AG09319 (cell line): ENCODE results near the gene C2CD3.
"Not testable (repeated sequence)": the region's sequence is repeated elsewhere in the genome, so short reads cannot be mapped to it uniquely, and the experiment has no call there.

Experiments
- DNase-seq: peaks from one replicate; pipeline ENCODE4 v3.0.0-alpha.2; 2010; ENCODE audit warnings: low read depth; ENCODE audit errors: extremely low read depth
- TF ChIP-seq, protein P1 (sequence below): IDR thresholded peaks from 2 replicates; pipeline ENCODE4 v1.5.1; 2011; ENCODE audit warnings: low read depth, mild to moderate bottlenecking, inconsistent platforms, low read length, moderate library complexity

Gene C2CD3

DNA sequence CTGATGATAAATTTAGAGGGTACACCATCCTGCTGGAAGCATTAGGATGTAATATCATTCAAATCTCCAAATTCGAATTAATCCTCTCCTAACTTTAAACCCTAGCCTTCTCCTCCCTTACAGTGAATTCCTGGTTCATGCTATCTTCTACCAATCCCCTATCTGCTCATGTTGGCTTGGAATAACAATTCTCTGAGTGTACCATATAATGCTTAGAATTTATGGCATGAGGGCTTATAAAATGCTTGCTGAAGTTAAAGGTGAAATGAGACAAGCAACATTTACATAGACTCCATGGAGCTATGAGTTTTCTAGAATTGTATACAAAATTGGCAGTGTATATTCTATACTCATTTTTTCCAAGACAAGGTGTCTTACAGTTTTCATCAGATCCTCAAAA, 79.3 kb downstream of the C2CD3 start:
- TF ChIP-seq, protein P1, sequence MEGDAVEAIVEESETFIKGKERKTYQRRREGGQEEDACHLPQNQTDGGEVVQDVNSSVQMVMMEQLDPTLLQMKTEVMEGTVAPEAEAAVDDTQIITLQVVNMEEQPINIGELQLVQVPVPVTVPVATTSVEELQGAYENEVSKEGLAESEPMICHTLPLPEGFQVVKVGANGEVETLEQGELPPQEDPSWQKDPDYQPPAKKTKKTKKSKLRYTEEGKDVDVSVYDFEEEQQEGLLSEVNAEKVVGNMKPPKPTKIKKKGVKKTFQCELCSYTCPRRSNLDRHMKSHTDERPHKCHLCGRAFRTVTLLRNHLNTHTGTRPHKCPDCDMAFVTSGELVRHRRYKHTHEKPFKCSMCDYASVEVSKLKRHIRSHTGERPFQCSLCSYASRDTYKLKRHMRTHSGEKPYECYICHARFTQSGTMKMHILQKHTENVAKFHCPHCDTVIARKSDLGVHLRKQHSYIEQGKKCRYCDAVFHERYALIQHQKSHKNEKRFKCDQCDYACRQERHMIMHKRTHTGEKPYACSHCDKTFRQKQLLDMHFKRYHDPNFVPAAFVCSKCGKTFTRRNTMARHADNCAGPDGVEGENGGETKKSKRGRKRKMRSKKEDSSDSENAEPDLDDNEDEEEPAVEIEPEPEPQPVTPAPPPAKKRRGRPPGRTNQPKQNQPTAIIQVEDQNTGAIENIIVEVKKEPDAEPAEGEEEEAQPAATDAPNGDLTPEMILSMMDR = no peak
- no peak for DNase-seq

DNA sequence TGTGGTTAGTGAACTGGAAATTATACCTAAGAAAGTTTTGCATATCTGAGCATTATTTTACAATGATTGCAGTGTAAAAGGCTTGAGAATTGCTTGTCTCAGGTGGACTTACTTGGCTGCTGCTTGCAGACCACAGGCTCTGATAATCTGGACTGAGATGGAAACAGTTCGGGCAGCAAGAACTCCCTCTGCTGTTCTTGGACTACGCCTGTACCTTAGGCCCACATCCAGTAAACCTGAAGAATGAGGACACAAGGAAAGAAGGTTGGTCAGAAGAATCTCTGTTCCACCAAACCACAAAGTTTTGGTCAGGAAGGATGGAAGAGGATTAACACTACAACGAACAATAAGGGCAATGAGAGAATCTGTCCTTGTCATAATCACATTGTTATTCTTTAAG, 80.1 kb downstream of the C2CD3 start:
- TF ChIP-seq, protein P1 = no peak; the same call in none of the 2 replicates
- no peak for DNase-seq

DNA sequence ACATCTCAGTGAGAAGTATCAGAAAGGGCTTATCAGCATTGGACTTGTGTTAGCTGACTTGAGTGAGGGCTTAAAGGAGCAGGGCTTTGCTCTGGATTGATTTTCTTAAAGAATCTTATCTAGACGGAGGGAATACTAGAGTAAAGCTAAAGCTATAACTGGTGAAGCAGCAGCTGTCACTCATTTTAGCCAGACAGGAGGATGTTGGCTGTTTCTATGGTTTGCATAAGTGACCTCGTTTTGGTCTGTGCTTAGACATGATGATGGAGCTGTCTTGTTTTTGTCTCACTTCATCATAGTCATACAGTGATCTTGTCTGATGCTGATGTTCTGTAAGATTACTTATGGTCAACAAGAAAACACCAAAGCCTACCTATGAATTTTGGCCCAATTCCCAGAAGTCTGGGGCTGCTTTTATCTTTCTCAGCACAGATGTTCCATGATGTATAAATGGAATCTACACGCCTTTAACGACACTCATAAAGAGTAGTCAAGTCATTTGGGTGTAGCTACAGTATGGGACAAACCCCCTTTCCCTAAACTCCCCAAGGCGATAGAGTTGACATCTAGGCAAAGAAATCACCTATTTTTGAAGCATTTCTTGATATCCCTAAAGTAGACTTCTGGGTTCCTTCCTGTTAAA, 84.4 kb downstream of the C2CD3 start:
- DNase-seq = no peak
- TF ChIP-seq, protein P1 = no peak

DNA sequence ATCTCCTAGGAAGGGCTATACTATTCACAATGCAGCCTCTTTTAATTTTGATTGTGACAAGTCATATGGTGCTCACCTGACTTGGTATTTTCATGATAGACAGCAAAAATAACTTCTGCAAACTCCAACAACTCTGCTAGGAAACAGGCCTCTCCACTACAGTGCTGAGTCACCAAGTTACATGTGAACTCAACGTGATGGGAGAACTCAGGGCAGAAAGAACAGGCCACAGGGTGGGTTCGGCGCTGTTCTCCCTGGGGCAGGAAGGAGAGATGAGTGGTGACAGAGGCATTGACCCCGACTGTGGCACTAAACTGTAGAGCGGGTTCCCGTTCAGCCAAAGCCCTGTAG, 85.3 kb downstream of the C2CD3 start:
- TF ChIP-seq, protein P1 = no peak
- no peak for DNase-seq

DNA sequence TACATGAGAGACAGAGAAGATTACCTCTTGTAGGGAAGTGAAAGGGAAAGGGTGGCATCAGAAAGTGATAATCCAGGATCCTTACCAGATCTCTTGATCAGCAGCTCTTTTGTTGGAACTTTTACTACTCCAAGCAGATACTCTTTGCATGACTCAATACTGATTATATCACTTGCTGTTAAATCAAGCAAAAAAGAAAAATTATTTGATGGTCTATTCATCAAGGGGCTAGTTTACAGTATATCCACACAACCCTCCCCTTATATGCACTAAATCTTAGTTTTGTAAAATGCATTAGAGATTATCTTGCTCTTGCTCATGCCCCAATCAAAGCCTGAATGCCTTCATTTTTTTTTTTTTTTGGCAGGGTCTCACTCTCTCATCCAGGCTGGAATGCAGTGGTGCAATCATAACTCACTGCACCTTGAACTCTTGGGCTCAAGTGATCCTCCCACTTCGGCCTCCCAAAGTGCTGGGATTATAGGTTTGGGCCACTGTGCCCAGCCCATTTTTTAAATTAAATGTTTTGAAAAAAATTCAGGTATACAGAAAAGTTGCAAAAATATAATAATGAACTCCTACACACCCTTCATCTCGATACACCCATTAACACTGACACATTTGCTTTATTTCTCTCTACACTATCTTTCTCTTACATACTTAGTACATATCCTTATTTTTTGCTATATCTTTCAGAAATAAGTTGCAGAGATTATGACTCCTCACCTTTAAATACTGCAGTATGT, 85.8 kb downstream of the C2CD3 start:
- TF ChIP-seq, protein P1 = no peak
- DNase-seq = no peak

DNA sequence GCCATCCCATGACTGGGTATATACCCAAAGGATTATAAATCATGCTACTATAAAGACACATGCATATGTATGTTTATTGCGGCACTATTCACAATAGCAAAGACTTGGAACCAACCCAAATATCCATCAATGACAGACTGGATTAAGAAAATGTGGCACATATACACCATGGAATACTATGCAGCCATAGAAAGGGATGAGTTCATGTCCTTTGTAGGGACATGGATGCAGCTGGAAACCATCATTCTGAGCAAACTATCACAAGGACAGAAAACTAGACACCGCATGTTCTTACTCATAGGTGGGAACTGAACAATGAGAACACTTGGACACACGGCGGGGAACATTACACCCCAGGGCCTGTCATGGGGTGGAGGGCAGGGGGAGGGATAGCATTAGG, 86.9 kb downstream of the C2CD3 start:
- not testable (repeated sequence) for DNase-seq

DNA sequence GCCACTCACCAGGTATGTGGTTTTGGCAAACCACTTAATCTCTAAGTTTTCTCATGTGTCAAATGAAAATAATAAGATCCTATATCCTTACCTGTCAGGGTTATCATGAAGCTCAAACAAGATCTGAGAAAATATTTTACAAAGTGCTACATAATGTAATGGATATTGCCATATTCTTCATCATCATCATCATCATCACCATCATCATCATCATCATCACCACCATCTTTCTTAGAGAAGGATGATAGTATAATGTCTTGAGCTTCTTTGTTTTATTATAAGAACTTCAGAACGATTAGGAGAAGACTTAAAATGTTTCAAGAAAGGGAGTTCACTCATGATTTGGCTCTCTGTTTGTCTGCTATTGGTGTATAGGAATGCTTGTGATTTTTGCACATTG, 89.4 kb downstream of the C2CD3 start:
- DNase-seq = no peak
- TF ChIP-seq, protein P1 = no peak

DNA sequence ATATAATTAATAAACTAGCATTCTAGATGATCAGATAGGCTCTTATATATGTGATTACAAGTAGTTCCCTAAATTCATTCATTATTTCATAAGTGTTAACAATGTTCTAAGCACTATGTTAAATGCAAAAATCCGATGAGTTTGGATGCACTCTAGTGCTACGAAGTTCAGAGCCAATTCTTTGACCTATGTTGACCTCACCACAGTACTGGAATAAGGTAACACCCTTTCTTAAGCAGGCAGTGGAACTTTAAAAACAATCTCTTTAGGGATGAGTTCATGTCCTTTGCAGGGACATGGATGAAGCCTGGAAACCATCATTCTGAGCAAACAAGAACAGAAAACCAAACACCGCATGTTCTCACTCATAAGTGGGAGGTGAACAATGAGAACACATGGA, 93.6 kb downstream of the C2CD3 start:
- DNase-seq = no peak
- TF ChIP-seq, protein P1 = no peak
